ENCODE measurements around the gene DDOST.

DNA sequence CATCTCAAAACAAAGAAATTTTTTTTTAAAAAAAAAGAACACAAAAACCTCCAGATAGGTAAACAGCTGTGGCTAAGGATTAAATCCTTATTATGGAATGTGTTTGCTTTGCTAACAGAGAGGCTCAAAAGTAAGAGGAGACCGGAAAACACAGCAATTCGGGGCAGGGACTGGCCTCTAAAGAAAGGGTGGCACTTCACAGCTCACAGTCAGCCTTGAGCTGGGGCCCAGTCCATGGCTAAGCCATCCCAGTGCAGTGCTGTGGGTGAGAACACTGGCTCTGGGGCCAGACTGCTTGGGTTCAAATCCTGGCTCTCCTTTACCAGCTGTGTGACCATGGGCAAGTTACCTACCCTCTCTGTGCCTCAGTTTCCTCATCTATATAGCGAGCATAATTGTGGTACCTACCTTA lies 28.5 kb upstream of the DDOST start:
- no peak for TF ChIP-seq ESRRA (IDR thresholded peaks at IDR 0.05; ENCODE audit: borderline replicate concordance, low read length)
- TF ChIP-seq MAFK (IDR thresholded peaks at IDR 0.05; ENCODE audit: partially characterized antibody), result no peak
- no peak for TF ChIP-seq RFX5 (IDR thresholded peaks at IDR 0.05)
- TF ChIP-seq, protein P1, sequence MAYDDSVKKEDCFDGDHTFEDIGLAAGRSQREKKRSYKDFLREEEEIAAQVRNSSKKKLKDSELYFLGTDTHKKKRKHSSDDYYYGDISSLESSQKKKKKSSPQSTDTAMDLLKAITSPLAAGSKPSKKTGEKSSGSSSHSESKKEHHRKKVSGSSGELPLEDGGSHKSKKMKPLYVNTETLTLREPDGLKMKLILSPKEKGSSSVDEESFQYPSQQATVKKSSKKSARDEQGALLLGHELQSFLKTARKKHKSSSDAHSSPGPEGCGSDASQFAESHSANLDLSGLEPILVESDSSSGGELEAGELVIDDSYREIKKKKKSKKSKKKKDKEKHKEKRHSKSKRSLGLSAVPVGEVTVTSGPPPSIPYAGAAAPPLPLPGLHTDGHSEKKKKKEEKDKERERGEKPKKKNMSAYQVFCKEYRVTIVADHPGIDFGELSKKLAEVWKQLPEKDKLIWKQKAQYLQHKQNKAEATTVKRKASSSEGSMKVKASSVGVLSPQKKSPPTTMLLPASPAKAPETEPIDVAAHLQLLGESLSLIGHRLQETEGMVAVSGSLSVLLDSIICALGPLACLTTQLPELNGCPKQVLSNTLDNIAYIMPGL (CRISPR knock-in tag; IDR thresholded peaks at IDR 0.05; ENCODE audit: borderline replicate concordance), result no peak
- TF ChIP-seq, protein P2, sequence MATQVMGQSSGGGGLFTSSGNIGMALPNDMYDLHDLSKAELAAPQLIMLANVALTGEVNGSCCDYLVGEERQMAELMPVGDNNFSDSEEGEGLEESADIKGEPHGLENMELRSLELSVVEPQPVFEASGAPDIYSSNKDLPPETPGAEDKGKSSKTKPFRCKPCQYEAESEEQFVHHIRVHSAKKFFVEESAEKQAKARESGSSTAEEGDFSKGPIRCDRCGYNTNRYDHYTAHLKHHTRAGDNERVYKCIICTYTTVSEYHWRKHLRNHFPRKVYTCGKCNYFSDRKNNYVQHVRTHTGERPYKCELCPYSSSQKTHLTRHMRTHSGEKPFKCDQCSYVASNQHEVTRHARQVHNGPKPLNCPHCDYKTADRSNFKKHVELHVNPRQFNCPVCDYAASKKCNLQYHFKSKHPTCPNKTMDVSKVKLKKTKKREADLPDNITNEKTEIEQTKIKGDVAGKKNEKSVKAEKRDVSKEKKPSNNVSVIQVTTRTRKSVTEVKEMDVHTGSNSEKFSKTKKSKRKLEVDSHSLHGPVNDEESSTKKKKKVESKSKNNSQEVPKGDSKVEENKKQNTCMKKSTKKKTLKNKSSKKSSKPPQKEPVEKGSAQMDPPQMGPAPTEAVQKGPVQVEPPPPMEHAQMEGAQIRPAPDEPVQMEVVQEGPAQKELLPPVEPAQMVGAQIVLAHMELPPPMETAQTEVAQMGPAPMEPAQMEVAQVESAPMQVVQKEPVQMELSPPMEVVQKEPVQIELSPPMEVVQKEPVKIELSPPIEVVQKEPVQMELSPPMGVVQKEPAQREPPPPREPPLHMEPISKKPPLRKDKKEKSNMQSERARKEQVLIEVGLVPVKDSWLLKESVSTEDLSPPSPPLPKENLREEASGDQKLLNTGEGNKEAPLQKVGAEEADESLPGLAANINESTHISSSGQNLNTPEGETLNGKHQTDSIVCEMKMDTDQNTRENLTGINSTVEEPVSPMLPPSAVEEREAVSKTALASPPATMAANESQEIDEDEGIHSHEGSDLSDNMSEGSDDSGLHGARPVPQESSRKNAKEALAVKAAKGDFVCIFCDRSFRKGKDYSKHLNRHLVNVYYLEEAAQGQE (IDR thresholded peaks at IDR 0.05), result no peak
- no peak for TF ChIP-seq EP300 (IDR thresholded peaks at IDR 0.05)
- TF ChIP-seq ZC3H11A (IDR thresholded peaks at IDR 0.05), result no peak

All from A549 (cell line).